HG03520 (cell line): ENCODE data around the gene LRRFIP1.

Experiments
- ATAC-seq: cut with Tn5 transposase; IDR thresholded peaks from one replicate; pipeline ENCODE4 v1.9.1; 2021; ENCODE audit warnings: mild to moderate bottlenecking, moderate library complexity; ENCODE audit not compliant: unreplicated experiment

Gene LRRFIP1

GRCh38 chr2:237617587-237617982, 9.8 kb upstream of the LRRFIP1 start:
- no peak for ATAC-seq

DNA sequence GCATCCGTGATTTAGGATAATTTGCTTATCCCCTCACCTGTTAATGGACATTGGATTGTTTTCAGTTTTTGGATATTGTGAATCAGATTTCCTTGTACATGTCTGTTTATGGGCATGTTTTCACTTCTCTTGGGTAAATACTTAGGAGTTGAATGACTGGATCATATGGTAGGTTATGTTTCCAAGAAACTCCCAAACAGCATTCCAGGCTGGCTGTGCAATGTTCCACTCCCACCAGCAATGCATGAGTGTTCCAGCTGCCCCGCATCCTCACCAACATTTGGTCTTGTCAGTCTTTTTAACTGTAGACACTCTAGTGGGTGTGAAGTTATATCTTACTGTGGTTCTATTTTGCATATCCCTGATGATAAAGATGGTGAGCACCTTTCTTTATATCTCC, 8.9 kb upstream of the LRRFIP1 start:
- no peak for ATAC-seq

DNA sequence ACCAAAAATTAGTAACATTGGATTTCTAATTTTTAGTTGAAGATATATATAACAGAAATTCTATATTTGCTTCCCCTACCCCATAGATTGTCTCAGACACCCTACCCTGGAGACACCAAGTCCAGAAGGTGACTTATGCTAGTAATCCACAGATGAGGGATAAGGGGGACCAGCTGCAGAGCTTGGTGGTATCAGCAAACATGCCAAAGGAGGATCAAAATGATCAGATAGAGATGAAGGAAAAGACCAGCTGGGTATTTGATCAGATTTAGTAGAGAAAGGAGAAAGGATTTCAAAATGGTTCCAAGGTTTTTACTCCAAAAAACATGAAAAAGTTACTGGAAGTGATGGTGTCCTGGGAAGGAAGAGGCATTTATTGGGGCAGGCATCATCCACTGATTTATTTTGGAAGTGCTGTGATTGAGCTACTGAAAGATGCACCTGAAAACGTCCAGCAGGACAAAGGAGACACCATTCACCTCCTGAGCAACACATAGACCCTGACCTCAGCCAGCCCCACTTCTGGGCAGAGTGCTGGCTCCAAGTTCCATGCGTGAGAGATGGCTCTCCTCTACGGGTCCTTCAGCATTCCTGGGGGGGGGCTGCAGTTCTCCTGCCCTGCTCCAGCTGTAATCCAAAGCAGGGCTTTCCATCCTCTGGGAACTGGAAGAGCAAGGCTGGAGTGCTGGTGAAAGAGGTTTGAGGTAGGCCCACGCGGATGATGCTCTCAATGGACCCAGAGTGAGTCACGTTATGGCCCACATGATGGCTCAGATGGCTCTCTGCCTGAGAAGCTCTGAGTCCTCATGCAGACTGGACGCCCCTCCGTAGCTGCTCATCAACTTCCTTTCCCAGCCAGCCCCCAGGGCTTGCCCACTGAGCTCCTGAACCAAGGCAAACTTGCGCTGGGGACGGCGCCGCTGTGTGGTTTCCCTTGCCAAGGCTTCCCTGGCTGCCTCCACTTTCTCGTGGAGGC, 3.7 kb upstream of the LRRFIP1 start:
- ATAC-seq, result no peak

- no peak for ATAC-seq
Measured at GRCh38 chr2:237624565-237624964, 2.8 kb upstream of the LRRFIP1 start.

GRCh38 chr2:237625216-237625705, 2.1 kb upstream of the LRRFIP1 start:
- ATAC-seq, result no peak

- ATAC-seq, result no peak
Measured at GRCh38 chr2:237625777-237626176, 1.6 kb upstream of the LRRFIP1 start.

DNA sequence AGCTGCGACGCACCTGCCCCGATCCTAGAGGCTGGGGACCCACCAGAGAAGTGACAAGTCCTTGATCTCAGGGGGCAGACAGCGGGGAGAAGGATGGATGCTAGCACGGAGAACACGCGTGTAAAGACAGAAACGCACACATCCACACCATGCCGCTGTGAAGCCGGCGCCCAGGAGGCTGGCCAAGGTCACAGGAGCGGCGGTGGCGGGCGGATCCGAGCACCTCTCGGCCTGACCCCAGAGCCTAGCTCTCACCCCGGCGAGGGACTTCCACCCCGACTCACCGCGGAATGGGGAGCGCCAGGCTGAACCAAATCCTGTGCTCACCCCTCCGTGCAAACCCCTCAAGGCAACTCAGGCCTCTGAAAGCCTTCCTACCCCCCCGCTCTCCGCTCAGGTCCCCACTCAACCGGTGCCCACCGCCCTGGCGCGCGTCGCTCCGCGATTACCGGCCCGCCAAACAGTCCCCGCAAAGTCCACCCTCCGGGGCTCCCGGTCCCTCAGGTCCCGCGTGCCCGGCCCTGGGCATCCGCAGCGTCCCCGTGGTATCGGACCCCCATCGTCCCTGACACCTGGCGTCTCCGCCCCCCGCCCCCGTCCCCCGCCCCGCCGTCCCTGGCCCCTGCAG, 460 bp upstream of the LRRFIP1 start:
- ATAC-seq, result no peak

GRCh38 chr2:237628247-237629187, 1.1 kb downstream of the LRRFIP1 start:
- ATAC-seq, result no peak

- no peak for ATAC-seq
Measured at GRCh38 chr2:237629188-237629534, 1.8 kb downstream of the LRRFIP1 start.

DNA sequence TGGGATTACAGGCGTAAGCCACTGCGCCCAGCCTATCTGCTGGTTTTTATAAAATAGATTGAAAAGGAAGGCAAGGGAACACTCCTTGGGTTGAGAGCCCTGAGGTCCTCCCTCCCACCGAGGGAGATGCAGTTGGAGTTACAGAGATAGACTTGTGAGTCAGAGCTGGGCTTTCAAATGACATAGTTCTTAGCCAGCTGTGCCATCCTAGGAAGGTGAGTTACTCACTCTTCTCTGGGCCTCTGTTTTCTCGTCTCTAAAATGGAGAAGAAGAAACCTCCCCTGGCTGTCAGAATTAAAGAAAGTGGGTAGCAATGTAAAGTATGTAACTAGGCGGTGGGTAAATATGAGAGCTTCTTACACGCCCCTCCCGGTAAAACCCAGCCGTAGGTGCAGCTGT, 2.4 kb downstream of the LRRFIP1 start:
- no peak for ATAC-seq

DNA sequence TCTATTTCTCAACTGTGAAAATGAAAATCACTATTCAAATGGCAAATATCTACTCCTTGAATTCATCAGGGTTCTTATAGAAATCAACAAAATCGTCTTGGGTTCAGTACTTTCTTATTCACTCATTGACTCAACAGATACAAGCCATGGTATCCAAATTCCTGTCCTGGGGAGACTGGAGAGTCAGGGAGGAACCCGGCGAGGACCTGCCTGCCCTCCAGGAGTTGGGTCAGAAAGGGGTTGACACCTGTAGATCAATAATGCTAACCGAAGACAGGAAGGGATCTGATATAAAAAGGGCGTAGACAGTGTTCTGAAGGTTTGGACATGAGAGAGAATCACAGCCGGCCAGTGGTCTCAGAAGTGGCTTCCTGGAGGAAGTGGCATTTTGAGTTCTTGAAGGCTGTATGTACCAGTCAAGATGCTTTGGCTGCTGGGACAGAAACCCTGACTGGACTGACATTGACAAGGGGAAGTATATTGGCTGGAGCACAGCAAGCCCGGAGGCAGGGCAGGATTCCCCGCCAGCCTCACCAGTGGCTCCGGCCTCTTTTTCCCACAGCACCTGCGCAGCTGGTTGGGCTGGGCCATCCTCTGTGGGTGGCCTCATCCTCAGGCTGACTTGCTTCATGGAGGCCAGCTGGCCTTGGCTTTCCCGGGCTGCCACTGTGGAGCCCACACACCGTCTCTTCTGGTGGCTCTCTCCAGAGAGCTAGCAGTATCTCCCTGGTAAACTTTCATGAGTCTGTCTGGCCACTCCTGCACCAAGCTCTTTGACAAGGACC, 3.0 kb downstream of the LRRFIP1 start:
- ATAC-seq, result no peak

DNA sequence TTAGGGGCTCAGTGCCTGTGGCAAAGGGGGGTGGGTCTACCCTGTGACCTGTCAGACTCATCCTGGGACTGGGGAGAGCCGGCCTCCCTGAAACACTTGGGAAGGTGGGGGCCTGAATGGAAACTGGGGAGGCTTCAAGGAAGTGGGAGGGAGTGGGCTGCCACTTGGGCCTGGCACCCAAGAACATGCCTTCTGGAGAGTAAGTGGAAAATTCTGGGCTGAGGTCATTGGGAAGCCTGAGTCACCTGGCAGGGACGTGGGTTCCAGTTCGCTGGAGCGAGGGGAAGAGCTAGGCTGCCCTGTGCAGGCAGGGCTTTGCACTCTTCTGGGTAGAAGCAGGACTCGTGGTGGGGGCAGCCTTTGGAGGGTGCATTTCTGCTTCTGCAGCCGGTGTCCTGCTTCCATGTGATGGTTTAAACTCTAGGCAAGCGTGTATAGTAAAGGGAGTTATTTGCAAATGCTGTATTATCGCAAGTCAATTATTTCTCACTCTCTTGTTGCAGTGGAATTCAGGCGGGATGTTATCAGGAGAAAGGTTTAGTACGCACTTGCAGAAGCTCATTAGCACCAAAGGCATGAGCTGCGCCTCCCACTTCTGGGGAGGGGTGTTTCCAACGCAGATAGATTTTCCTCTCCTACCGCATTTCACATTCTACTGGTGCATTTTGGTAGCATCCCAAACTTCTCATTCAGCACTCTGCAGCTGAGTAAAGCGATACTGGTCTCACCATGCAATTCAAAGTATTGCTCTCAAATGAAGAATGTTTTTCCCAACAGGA, 3.8 kb downstream of the LRRFIP1 start:
- ATAC-seq, result no peak

- no peak for ATAC-seq
Measured at GRCh38 chr2:237631801-237632585, 4.6 kb downstream of the LRRFIP1 start.

GRCh38 chr2:237633061-237633561, 5.7 kb downstream of the LRRFIP1 start:
- ATAC-seq, result no peak

- no peak for ATAC-seq
Measured at GRCh38 chr2:237636578-237636977, 9.2 kb downstream of the LRRFIP1 start.

GRCh38 chr2:237637429-237638135, 10.2 kb downstream of the LRRFIP1 start:
- no peak for ATAC-seq

DNA sequence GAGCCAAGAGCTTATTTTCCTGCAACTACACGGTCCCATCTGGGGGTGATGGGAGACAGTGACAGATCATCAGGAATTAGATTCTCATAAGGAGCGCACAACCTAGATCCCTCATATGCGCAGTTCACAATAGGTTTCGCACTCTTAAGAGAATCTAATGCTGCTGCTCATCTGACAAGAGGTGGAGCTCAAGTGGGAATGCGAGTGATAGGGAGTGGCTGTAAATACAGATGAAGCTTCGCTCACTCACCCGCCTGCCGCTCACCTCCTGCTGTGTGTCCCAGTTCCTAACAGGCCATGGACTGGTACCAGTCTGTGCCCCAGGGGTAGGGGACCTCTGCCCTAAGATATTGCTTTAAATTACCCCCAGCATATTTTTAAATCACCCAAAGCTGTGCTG, 10.8 kb downstream of the LRRFIP1 start:
- no peak for ATAC-seq
